ENCODE results near the gene CCDC149.
A peak's percentile ranks its signal among the peaks of the same experiment; 100 is the strongest.

CCDC149 gene

DNA sequence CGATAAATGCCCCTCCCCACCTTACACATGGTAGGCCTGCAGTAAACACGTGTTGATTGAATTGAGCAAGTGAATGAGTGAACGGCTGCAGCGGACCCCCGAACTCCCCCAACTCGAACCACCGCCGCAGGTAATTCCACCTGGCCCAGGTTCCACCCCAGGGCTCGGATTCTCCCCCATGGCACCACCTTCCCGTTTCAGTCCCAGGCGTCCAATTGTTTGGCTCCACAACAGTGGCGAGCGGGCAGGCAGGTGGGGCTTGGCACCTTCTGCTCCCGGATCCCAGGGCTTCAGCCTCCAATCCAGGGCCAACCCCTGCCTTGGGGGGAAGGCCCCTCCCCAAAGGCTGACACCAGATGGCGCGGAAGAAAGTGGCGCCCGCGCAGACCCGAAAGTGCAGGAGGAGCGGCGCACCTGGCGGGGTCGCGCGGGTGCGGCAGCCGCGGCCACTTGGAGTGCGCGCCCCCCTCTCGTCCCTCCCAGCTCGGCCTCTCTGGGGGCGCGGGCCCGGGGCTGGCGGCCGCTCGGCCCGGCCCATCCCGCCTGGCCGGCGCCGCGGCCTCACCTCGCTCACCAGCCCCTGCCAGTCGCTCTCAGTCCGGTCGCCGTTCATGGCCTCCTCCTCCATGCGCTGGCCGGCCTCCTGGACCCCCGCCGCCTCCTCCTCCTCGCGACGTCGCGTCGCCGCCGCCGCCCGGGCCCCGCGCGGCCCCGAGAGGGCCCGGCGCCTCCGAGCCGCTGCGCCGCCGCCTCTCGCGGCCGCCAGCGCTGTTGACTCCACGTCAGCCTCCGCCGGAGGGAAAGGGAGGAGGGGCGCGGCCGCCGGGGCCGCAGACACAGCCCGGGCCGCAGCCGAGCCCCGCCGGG, at the start of gene CCDC149:
CCDC149 (minus strand) TSS at position 791 of the 867 bp plus-strand sequence; CDS start at position 613, 178 bp downstream.
- TF ChIP-seq, protein P1, sequence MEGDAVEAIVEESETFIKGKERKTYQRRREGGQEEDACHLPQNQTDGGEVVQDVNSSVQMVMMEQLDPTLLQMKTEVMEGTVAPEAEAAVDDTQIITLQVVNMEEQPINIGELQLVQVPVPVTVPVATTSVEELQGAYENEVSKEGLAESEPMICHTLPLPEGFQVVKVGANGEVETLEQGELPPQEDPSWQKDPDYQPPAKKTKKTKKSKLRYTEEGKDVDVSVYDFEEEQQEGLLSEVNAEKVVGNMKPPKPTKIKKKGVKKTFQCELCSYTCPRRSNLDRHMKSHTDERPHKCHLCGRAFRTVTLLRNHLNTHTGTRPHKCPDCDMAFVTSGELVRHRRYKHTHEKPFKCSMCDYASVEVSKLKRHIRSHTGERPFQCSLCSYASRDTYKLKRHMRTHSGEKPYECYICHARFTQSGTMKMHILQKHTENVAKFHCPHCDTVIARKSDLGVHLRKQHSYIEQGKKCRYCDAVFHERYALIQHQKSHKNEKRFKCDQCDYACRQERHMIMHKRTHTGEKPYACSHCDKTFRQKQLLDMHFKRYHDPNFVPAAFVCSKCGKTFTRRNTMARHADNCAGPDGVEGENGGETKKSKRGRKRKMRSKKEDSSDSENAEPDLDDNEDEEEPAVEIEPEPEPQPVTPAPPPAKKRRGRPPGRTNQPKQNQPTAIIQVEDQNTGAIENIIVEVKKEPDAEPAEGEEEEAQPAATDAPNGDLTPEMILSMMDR (IDR thresholded peaks at IDR 0.05; ENCODE audit: low read depth, low read length): no peak
- DNase-seq (ENCODE audit: extremely low read depth, low read depth): peak; percentile 18

DNA sequence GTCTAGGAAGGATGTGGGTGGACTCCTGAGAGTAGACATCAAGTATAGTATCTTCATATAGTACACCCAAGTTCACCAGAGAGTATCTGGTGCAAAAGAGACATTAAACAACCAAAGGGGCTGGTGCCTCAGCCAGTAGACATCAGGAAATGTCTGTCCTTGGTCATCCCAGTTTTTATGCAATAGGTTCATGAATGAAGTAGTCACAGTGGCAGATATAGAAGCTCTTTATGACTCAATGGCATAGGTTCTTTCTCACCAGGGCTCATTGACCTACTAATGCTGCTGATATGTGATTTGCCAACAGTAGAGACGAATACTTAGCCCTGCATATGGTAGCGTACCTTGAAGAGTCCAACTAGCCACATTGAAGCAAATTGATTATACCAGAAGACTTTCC, 45.0 kb upstream of the CCDC149 start:
- no peak for DNase-seq (ENCODE audit: extremely low read depth, low read depth)
- TF ChIP-seq, protein P1 (IDR thresholded peaks at IDR 0.05; ENCODE audit: low read depth, low read length): no peak

DNA sequence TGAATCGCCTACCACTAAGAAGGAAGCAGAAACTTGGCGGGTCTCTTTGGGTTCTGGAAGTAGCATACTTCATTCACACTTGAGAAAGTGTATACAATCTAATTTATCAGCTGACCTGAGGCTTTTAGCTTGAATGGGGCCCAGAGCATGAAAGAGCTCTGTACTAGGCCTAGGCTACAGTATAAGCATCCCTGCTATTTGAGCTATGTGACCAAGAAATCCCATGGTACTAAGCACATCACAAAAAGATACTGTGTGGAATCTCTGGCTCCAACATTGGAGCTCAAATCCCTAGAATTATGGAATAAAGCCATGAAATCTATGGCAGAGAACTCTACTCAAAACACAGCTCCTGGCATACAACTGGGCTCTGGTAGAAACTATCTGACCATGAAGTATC, 43.9 kb upstream of the CCDC149 start:
- TF ChIP-seq, protein P1 (IDR thresholded peaks at IDR 0.05; ENCODE audit: low read depth, low read length): no peak
- no peak for DNase-seq (ENCODE audit: extremely low read depth, low read depth)

DNA sequence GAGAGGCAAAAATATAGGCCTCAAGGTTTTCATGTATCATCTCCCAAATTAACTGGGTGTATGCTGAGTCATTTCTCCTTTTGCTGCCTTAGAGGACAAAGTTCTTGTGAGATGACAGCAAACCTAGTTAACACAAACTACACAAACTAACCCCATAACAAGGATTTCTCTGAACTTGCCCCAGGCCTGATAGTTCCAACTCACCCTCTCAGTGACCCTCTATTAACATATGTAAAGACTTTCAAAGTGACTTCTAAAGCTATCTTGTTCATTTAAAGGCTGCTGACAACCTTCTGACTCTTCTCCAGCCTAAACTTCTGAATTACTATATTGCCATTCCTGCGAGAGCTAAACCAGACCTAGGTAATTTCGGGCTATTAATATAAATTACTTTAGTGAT, 43.2 kb upstream of the CCDC149 start:
- no peak for DNase-seq (ENCODE audit: extremely low read depth, low read depth)
- TF ChIP-seq, protein P1 (IDR thresholded peaks at IDR 0.05; ENCODE audit: low read depth, low read length): no peak

DNA sequence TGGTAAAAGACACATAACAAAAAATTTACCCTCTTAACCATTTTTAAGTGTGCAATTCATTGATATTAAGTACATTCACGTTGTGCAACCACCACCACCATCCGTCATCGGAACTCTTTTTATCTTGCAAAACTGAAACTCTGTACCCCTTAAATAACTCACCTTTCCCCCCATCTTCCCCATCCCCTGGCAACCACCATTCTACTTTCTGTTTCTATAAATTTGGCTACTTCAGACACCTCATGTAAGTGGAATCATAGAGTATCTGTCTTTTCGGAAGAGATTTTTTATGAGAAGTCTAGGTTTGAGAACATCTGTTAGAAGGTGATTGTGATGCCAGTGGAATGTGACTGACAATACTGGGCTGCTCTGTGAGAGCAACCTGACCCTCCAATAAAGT, 39.8 kb upstream of the CCDC149 start:
- no peak for DNase-seq (ENCODE audit: extremely low read depth, low read depth)
- TF ChIP-seq, protein P1 (IDR thresholded peaks at IDR 0.05; ENCODE audit: low read depth, low read length): no peak

DNA sequence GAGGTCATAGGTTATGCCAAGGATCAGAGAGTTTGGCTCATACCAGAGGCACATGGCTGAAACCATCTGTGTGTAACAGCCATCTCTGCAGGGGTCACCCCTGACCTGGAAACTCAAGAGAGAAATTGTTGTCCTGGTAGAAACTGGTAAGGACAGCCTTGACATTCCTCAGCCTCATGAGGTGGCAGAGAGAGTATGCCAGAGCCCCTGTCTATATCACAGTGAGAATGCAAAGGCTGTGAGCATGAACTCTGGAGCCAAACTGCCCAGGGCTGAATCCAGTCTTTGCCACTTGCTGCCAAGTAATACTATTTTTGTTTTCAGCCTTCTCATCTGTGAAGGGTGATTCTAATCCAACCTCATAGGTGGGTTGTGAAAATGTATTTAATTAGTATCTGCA, 37.1 kb upstream of the CCDC149 start:
- DNase-seq (ENCODE audit: extremely low read depth, low read depth): no peak

DNA sequence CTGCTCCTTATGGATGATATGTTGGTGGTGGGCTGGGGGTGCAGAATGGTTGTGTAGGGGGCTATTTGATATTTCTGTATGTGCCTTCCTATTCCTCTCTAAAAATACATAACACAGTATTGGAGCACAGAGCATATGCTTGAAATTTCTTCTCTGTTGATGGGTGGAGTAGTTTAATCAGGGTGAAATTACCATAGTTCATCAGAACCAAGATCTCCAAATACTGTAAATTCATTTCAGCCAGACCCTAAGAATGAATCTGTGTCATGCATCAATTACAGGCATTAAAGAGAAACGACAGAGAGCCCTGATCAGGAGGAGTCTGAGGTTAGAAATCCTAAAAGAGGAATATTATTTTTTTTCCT, 25.1 kb upstream of the CCDC149 start:
- TF ChIP-seq, protein P1 (IDR thresholded peaks at IDR 0.05; ENCODE audit: low read depth, low read length): no peak
- DNase-seq (ENCODE audit: extremely low read depth, low read depth): no peak

More for the DNA sequence above, 37.1 kb upstream of the CCDC149 start:
- TF ChIP-seq, protein P1 (IDR thresholded peaks at IDR 0.05; ENCODE audit: low read depth, low read length): no peak

Measured in AG09319 (cell line).